Activated naive CD8-positive, alpha-beta T cell (primary cell): ENCODE data around the gene ATP6AP1.
A peak's percentile ranks its signal among the peaks of the same experiment; 100 is the strongest.

ENCODE experiments used
- H3K27ac Mint-ChIP-seq: one replicate; pipeline ENCODE4 v1.8.0; 2021; ENCODE audit warnings: mixed read lengths
- H3K27me3 Mint-ChIP-seq: one replicate; pipeline ENCODE4 v1.8.0; 2021; ENCODE audit warnings: mixed read lengths
- H3K36me3 Mint-ChIP-seq: one replicate; pipeline ENCODE4 v1.8.0; 2021; ENCODE audit warnings: mixed read lengths
- H3K4me1 Mint-ChIP-seq: one replicate; pipeline ENCODE4 v1.8.0; 2021; ENCODE audit warnings: low read depth, mixed read lengths
- H3K4me3 Mint-ChIP-seq: one replicate; pipeline ENCODE4 v1.8.0; 2021; ENCODE audit warnings: mild to moderate bottlenecking, mixed read lengths
- H3K9me3 Mint-ChIP-seq: one replicate; pipeline ENCODE4 v1.8.0; 2021; ENCODE audit warnings: low read depth, mixed read lengths

ATP6AP1 gene

GRCh38 chrX:154465601-154466000 lies 37.1 kb downstream of the ATP6AP1 start:
- Mint-ChIP-seq H3K9me3 (no peaks in the 10 kb centered on the region), H3K4me1 (peaks cover 2% of the 10 kb centered on the region), H3K36me3 (no peaks in the 10 kb centered on the region), H3K27me3 (no peaks in the 10 kb centered on the region), H3K27ac (no peak overlapping the region), H3K4me3 (no peak overlapping the region)

GRCh38 chrX:154466036-154466435 lies 37.6 kb downstream of the ATP6AP1 start:
- Mint-ChIP-seq H3K9me3 (no peaks in the 10 kb centered on the region), H3K27me3 (no peaks in the 10 kb centered on the region), H3K27ac (no peak overlapping the region), H3K4me3 (no peak overlapping the region), H3K36me3 (no peaks in the 10 kb centered on the region), H3K4me1 (peaks cover 2% of the 10 kb centered on the region)

- Mint-ChIP-seq H3K4me3 (no peak overlapping the region), H3K9me3 (no peaks in the 10 kb centered on the region), H3K27me3 (no peaks in the 10 kb centered on the region), H3K4me1 (no peaks in the 10 kb centered on the region), H3K27ac (no peak overlapping the region), H3K36me3 (no peaks in the 10 kb centered on the region)
Observed at GRCh38 chrX:154466907-154467306, 38.4 kb downstream of the ATP6AP1 start.

GRCh38 chrX:154467556-154467955 lies 39.1 kb downstream of the ATP6AP1 start:
- H3K4me3 Mint-ChIP-seq = no peak overlapping the region
- H3K9me3 Mint-ChIP-seq = no peaks in the 10 kb centered on the region
- H3K27me3 Mint-ChIP-seq = no peaks in the 10 kb centered on the region
- no peaks in the 10 kb centered on the region for H3K4me1 Mint-ChIP-seq
- H3K27ac Mint-ChIP-seq = no peak overlapping the region
- H3K36me3 Mint-ChIP-seq = no peaks in the 10 kb centered on the region

- H3K9me3 Mint-ChIP-seq = no peaks in the 10 kb centered on the region
- no peaks in the 10 kb centered on the region for H3K4me1 Mint-ChIP-seq
- H3K27me3 Mint-ChIP-seq = no peaks in the 10 kb centered on the region
- no peaks in the 10 kb centered on the region for H3K36me3 Mint-ChIP-seq
- H3K4me3 Mint-ChIP-seq = no peak overlapping the region
- H3K27ac Mint-ChIP-seq = no peak overlapping the region
Observed at GRCh38 chrX:154468217-154468616, 39.7 kb downstream of the ATP6AP1 start.

GRCh38 chrX:154469114-154469513 lies 40.6 kb downstream of the ATP6AP1 start:
- Mint-ChIP-seq H3K27me3 (no peaks in the 10 kb centered on the region), H3K36me3 (no peaks in the 10 kb centered on the region), H3K27ac (no peak overlapping the region)

GRCh38 chrX:154469880-154470279 lies 41.4 kb downstream of the ATP6AP1 start:
- no peaks in the 10 kb centered on the region for H3K36me3 Mint-ChIP-seq

More at GRCh38 chrX:154469114-154469513, 40.6 kb downstream of the ATP6AP1 start:
- no peak overlapping the region for H3K4me3 Mint-ChIP-seq
- H3K9me3 Mint-ChIP-seq = no peaks in the 10 kb centered on the region
- H3K4me1 Mint-ChIP-seq = no peaks in the 10 kb centered on the region

GRCh38 chrX:154470434-154470833 lies 42.0 kb downstream of the ATP6AP1 start:
- no peaks in the 10 kb centered on the region for H3K36me3 Mint-ChIP-seq
- no peak overlapping the region for H3K4me3 Mint-ChIP-seq
- no peaks in the 10 kb centered on the region for H3K9me3 Mint-ChIP-seq
- no peaks in the 10 kb centered on the region for H3K27me3 Mint-ChIP-seq
- no peak overlapping the region for H3K27ac Mint-ChIP-seq
- no peaks in the 10 kb centered on the region for H3K4me1 Mint-ChIP-seq

More at GRCh38 chrX:154469880-154470279, 41.4 kb downstream of the ATP6AP1 start:
- Mint-ChIP-seq H3K4me1 (no peaks in the 10 kb centered on the region), H3K27ac (no peak overlapping the region), H3K27me3 (no peaks in the 10 kb centered on the region), H3K4me3 (no peak overlapping the region), H3K9me3 (no peaks in the 10 kb centered on the region)

GRCh38 chrX:154470914-154471568 lies 42.6 kb downstream of the ATP6AP1 start:
- no peak overlapping the region for H3K27ac Mint-ChIP-seq
- no peaks in the 10 kb centered on the region for H3K4me1 Mint-ChIP-seq
- H3K4me3 Mint-ChIP-seq = no peak overlapping the region
- H3K36me3 Mint-ChIP-seq = no peaks in the 10 kb centered on the region
- no peaks in the 10 kb centered on the region for H3K27me3 Mint-ChIP-seq
- H3K9me3 Mint-ChIP-seq = no peaks in the 10 kb centered on the region

GRCh38 chrX:154471839-154472684 lies 43.6 kb downstream of the ATP6AP1 start:
- H3K27me3 Mint-ChIP-seq = no peaks in the 10 kb centered on the region
- H3K4me3 Mint-ChIP-seq = no peak overlapping the region
- no peaks in the 10 kb centered on the region for H3K36me3 Mint-ChIP-seq
- no peaks in the 10 kb centered on the region for H3K4me1 Mint-ChIP-seq
- H3K27ac Mint-ChIP-seq = no peak overlapping the region
- H3K9me3 Mint-ChIP-seq = no peaks in the 10 kb centered on the region

- Mint-ChIP-seq H3K27me3 (no peaks in the 10 kb centered on the region), H3K9me3 (no peaks in the 10 kb centered on the region), H3K27ac (no peak overlapping the region), H3K4me1 (peaks cover 7% of the 10 kb centered on the region), H3K36me3 (no peaks in the 10 kb centered on the region), H3K4me3 (no peak overlapping the region)
Observed at GRCh38 chrX:154472685-154473632, 44.5 kb downstream of the ATP6AP1 start.

- Mint-ChIP-seq H3K36me3 (no peaks in the 10 kb centered on the region), H3K27me3 (no peaks in the 10 kb centered on the region), H3K27ac (no peak overlapping the region), H3K4me1 (peaks cover 7% of the 10 kb centered on the region), H3K4me3 (no peak overlapping the region), H3K9me3 (no peaks in the 10 kb centered on the region)
Observed at GRCh38 chrX:154473683-154474082, 45.2 kb downstream of the ATP6AP1 start.

GRCh38 chrX:154476821-154477220 lies 48.3 kb downstream of the ATP6AP1 start:
- H3K9me3 Mint-ChIP-seq = no peaks in the 10 kb centered on the region
- peaks cover 12% of the 10 kb centered on the region for H3K4me1 Mint-ChIP-seq
- H3K27ac Mint-ChIP-seq = no peak overlapping the region
- H3K36me3 Mint-ChIP-seq = no peaks in the 10 kb centered on the region
- H3K27me3 Mint-ChIP-seq = no peaks in the 10 kb centered on the region
- H3K4me3 Mint-ChIP-seq = peak overlapping the region; percentile 32

GRCh38 chrX:154477891-154478477 lies 49.5 kb downstream of the ATP6AP1 start:
- Mint-ChIP-seq H3K27ac (peak overlapping the region; percentile 66), H3K27me3 (no peaks in the 10 kb centered on the region), H3K4me1 (peaks cover 12% of the 10 kb centered on the region), H3K9me3 (no peaks in the 10 kb centered on the region), H3K36me3 (no peaks in the 10 kb centered on the region), H3K4me3 (peak overlapping the region; percentile 88)
